ENCODE data around the gene NME4. TPM values are rescaled to one million over a fixed set of nuclear protein-coding genes. Genes with fewer than 3 reads are reported as not detected.

Gene NME4
- total and polyA plus RNA-seq, 2 donors (not counting 1 experiment from before 2014, with no cell fraction given), result 48.7 to 61.9 TPM

- TF ChIP-seq, protein P1, sequence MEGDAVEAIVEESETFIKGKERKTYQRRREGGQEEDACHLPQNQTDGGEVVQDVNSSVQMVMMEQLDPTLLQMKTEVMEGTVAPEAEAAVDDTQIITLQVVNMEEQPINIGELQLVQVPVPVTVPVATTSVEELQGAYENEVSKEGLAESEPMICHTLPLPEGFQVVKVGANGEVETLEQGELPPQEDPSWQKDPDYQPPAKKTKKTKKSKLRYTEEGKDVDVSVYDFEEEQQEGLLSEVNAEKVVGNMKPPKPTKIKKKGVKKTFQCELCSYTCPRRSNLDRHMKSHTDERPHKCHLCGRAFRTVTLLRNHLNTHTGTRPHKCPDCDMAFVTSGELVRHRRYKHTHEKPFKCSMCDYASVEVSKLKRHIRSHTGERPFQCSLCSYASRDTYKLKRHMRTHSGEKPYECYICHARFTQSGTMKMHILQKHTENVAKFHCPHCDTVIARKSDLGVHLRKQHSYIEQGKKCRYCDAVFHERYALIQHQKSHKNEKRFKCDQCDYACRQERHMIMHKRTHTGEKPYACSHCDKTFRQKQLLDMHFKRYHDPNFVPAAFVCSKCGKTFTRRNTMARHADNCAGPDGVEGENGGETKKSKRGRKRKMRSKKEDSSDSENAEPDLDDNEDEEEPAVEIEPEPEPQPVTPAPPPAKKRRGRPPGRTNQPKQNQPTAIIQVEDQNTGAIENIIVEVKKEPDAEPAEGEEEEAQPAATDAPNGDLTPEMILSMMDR (IDR thresholded peaks at IDR 0.05), result no peak
- TF ChIP-seq EZH2 (IDR thresholded peaks at IDR 0.05; ENCODE audit: borderline replicate concordance, insufficient read depth, low read depth, low read length, poor library complexity, severe bottlenecking), result no peak
- no peak overlapping the region for H3K4me3 ChIP-seq (ENCODE audit: control extremely low read depth in 1 of 5, extremely low read depth in 1 of 5, insufficient read depth in 1 of 5, low read depth in 2 of 5, low read length in 4 of 5)
- DNase-seq (no peak), ATAC-seq (ENCODE audit: low read depth) (no peak)
- H2AFZ ChIP-seq (ENCODE audit: insufficient read depth, low read depth, low read length, poor library complexity, severe bottlenecking), result no peak overlapping the region
- H3K79me2 ChIP-seq (ENCODE audit: control insufficient read depth, insufficient read depth, low read length), result peaks cover 64% of the 10 kb centered on the region
- CTCF ChIA-PET, result interaction anchor here (0.7 kb wide), 1 partner anchor 1629 kb away, joined by 4 read pairs; no protein-coding TSS in a partner anchor
- H3K9me3 ChIP-seq (ENCODE audit: control extremely low read depth in 1 of 3, control insufficient read depth in 2 of 3, insufficient read depth in 1 of 3, low read length in 2 of 3), result no peaks in the 10 kb centered on the region
- peaks cover 27% of the 10 kb centered on the region for H3K4me1 Mint-ChIP-seq
- no peaks in the 10 kb centered on the region for H3K27me3 ChIP-seq (replicated peaks in 1 of 4; ENCODE audit: control extremely low read depth in 1 of 4, control insufficient read depth in 3 of 4, insufficient read depth in 4 of 4, low read length in 3 of 4)
- no peak overlapping the region for H3K27ac Mint-ChIP-seq
- POLR2A ChIA-PET, result no interaction called here
- H3K9ac ChIP-seq (ENCODE audit: low read length), result no peak overlapping the region
- H3K4me2 ChIP-seq (replicated peaks; ENCODE audit: low read depth, low read length, poor library complexity, severe bottlenecking), result no peak overlapping the region
- peaks cover 21% of the 10 kb centered on the region for H4K20me1 ChIP-seq (ENCODE audit: control insufficient read depth, insufficient read depth, low read length, poor library complexity, severe bottlenecking)
- no peak overlapping the region for H3K27ac ChIP-seq (ENCODE audit: low read length in 2 of 2)
- 81% methylated on average over 3 of the region's 4 CpGs for WGBS (ENCODE audit: insufficient coverage)
- intact Hi-C loops (cut with micrococcal nuclease), result no loop called here
- no peak overlapping the region for H3K4me3 Mint-ChIP-seq
- no peaks in the 10 kb centered on the region for H3K27me3 Mint-ChIP-seq
- peaks cover 0 to 2% of the 10 kb centered on the region in 2 experiments for H3K36me3 ChIP-seq (replicated peaks in 1 of 2; ENCODE audit: control extremely low read depth in 1 of 2, control insufficient read depth in 1 of 2, extremely low read depth in 1 of 2, insufficient read depth in 2 of 2, low read length in 1 of 2)
- H3K9me3 Mint-ChIP-seq (ENCODE audit: insufficient read depth), result no peaks in the 10 kb centered on the region
- H3K4me1 ChIP-seq (ENCODE audit: control insufficient read depth in 2 of 2, insufficient read depth in 2 of 2, low read length in 2 of 2), result peaks cover 11 to 12% of the 10 kb centered on the region in 2 donors
These were observed 48.6 kb downstream of the NME4 start for GRCh38 chr16:445566-445965.

Small RNA genes within 50 kb of the gene (small RNA-seq; reads per million reads assigned to genes)
- not detected for gene RF00019 (ENCODE audit: insufficient read length, low read depth, low replicate concordance)

Other genes with a start within 250 kb of the NME4 start
- gene HBZ, start 244.6 kb upstream of the NME4 start, total RNA-seq, result not detected in 2 replicates
- gene HBZ, start 244.6 kb upstream of the NME4 start, polyA plus RNA-seq, result not detected in 2 replicates
- 0.64 TPM in 1 of 2 replicates, not detected in the other for gene HBM, start 231.2 kb upstream of the NME4 start, total RNA-seq
- gene HBM, start 231.2 kb upstream of the NME4 start, polyA plus RNA-seq, result 3.2 TPM in 1 of 2 replicates, not detected in the other
- gene HBA2, start 224.3 kb upstream of the NME4 start, total RNA-seq, result 179 and 217 TPM in 2 replicates
- 7.9 and 75.6 TPM in 2 replicates for gene HBA2, start 224.3 kb upstream of the NME4 start, polyA plus RNA-seq
- 261 and 283 TPM in 2 replicates for gene HBA1, start 220.5 kb upstream of the NME4 start, total RNA-seq
- gene HBA1, start 220.5 kb upstream of the NME4 start, polyA plus RNA-seq, result 38.5 and 905 TPM in 2 replicates
- not detected in 2 replicates for gene HBQ1, start 216.7 kb upstream of the NME4 start, total RNA-seq
- gene HBQ1, start 216.7 kb upstream of the NME4 start, polyA plus RNA-seq, result not detected in 2 replicates
- 181 and 191 TPM in 2 replicates for gene LUC7L, start 167.8 kb upstream of the NME4 start, total RNA-seq
- gene LUC7L, start 167.8 kb upstream of the NME4 start, polyA plus RNA-seq, result 148 and 242 TPM in 2 replicates
- gene FAM234A, start 162.4 kb upstream of the NME4 start, total RNA-seq, result 42.9 and 44.5 TPM in 2 replicates
- gene FAM234A, start 162.4 kb upstream of the NME4 start, polyA plus RNA-seq, result 35.1 and 41.4 TPM in 2 replicates
- not detected in 2 replicates for gene RGS11, start 121.3 kb upstream of the NME4 start, total RNA-seq
- 0.12 and 0.39 TPM in 2 replicates for gene RGS11, start 121.3 kb upstream of the NME4 start, polyA plus RNA-seq
- 0.64 TPM in 1 of 2 replicates, not detected in the other for gene ARHGDIG, start 116.6 kb upstream of the NME4 start, total RNA-seq
- not detected in 2 replicates for gene ARHGDIG, start 116.6 kb upstream of the NME4 start, polyA plus RNA-seq
- gene PDIA2, start 114.0 kb upstream of the NME4 start, total RNA-seq, result not detected in 2 replicates
- 0.06 and 0.07 TPM in 2 replicates for gene PDIA2, start 114.0 kb upstream of the NME4 start, polyA plus RNA-seq
- gene AXIN1, start 44.5 kb upstream of the NME4 start, total RNA-seq, result 37.6 and 40.8 TPM in 2 replicates
- 35.4 and 39.0 TPM in 2 replicates for gene AXIN1, start 44.5 kb upstream of the NME4 start, polyA plus RNA-seq
- gene MRPL28, start 26.7 kb upstream of the NME4 start, total RNA-seq, result 44.3 and 45.1 TPM in 2 replicates
- gene MRPL28, start 26.7 kb upstream of the NME4 start, polyA plus RNA-seq, result 47.7 and 67.7 TPM in 2 replicates
- gene PGAP6, start 15.2 kb upstream of the NME4 start, total RNA-seq, result 47.4 and 50.8 TPM in 2 replicates
- 132 and 158 TPM in 2 replicates for gene PGAP6, start 15.2 kb upstream of the NME4 start, polyA plus RNA-seq
- 9.0 and 11.0 TPM in 2 replicates for gene DECR2, start 4.7 kb downstream of the NME4 start, total RNA-seq
- gene DECR2, start 4.7 kb downstream of the NME4 start, polyA plus RNA-seq, result 16.3 and 19.6 TPM in 2 replicates
- 57.2 and 60.6 TPM in 2 replicates for gene RAB11FIP3, start 28.4 kb downstream of the NME4 start, total RNA-seq
- gene RAB11FIP3, start 28.4 kb downstream of the NME4 start, polyA plus RNA-seq, result 24.3 and 29.9 TPM in 2 replicates
- gene CAPN15, start 130.5 kb downstream of the NME4 start, total RNA-seq, result 67.2 and 68.0 TPM in 2 replicates
- gene CAPN15, start 130.5 kb downstream of the NME4 start, polyA plus RNA-seq, result 48.0 and 77.2 TPM in 2 replicates
- gene PRR35, start 163.2 kb downstream of the NME4 start, total RNA-seq, result not detected in 2 replicates
- gene PRR35, start 163.2 kb downstream of the NME4 start, polyA plus RNA-seq, result not detected in 2 replicates
- 4.2 and 4.5 TPM in 2 replicates for gene NHLRC4, start 169.8 kb downstream of the NME4 start, total RNA-seq
- 1.3 and 2.2 TPM in 2 replicates for gene NHLRC4, start 169.8 kb downstream of the NME4 start, polyA plus RNA-seq
- 68.5 and 79.5 TPM in 2 replicates for gene PIGQ, start 172.8 kb downstream of the NME4 start, total RNA-seq
- gene PIGQ, start 172.8 kb downstream of the NME4 start, polyA plus RNA-seq, result 56.7 and 56.9 TPM in 2 replicates
- 25.5 and 26.9 TPM in 2 replicates for gene RAB40C, start 192.9 kb downstream of the NME4 start, total RNA-seq
- 12.7 and 15.0 TPM in 2 replicates for gene RAB40C, start 192.9 kb downstream of the NME4 start, polyA plus RNA-seq
- gene WFIKKN1, start 233.8 kb downstream of the NME4 start, total RNA-seq, result 0.84 and 0.90 TPM in 2 replicates
- gene WFIKKN1, start 233.8 kb downstream of the NME4 start, polyA plus RNA-seq, result 0.53 and 0.64 TPM in 2 replicates
- gene METTL26, start 239.1 kb downstream of the NME4 start, total RNA-seq, result 47.2 and 56.6 TPM in 2 replicates
- 77.7 and 140 TPM in 2 replicates for gene METTL26, start 239.1 kb downstream of the NME4 start, polyA plus RNA-seq
- gene MCRIP2, start 244.6 kb downstream of the NME4 start, total RNA-seq, result 29.2 and 31.6 TPM in 2 replicates
- 28.5 and 46.0 TPM in 2 replicates for gene MCRIP2, start 244.6 kb downstream of the NME4 start, polyA plus RNA-seq